OCI-LY3 (cell line): ENCODE results near the gene ARID5B.

Source experiments
- CTCF ChIP-seq: fragments of 200-600, 300-600 bp; sonication (generic); IDR thresholded peaks from 2 replicates; pipeline ENCODE4 v1.5.1; 2014; ENCODE audit warnings: antibody characterized with exemption, low read length, low read depth
- EZH2phosphoT487 ChIP-seq: fragments of 200-600 bp; shearing (Covaris generic); IDR thresholded peaks from 2 replicates; pipeline ENCODE4 v1.6.1; 2018; ENCODE audit warnings: antibody characterized with exemption, mixed run types, low read depth

GRCh38 chr10:62049624-62050345 lies 148.3 kb downstream of the ARID5B start:
- no peak for TF ChIP-seq EZH2phosphoT487
- no peak for TF ChIP-seq CTCF
